Heart left ventricle (tissue), 16 donors: ENCODE measurements around the gene GOT1. TPM values are rescaled to one million over a fixed set of nuclear protein-coding genes. Genes with fewer than 3 reads are reported as not detected.
A peak's percentile ranks its signal among the peaks of the same experiment; 100 is the strongest.

ENCODE experiments used
- ATAC-seq, 4 donors: fragments of 200-7000 bp; cut with Tn5 transposase; one replicate each; pipeline ENCODE4 v1.9.1; 2020 to 2022; ENCODE audit warnings: moderate library complexity in 4 of 4, mild to moderate bottlenecking in 3 of 4, moderate number of reproducible peaks in 1 of 4
- DNase-seq, 5 donors: peaks; one replicate each; pipeline ENCODE4 v3.0.0-alpha.2; 2020
- H3K27ac ChIP-seq, 12 donors: fragments of 200-600 bp; sonication (generic) in 4 of 12; one replicate each; pipeline versions ENCODE4 v1.5.0 to v1.8.0; 2016 to 2022; ENCODE audit warnings: mild to moderate bottlenecking in 2 of 12
- H3K27me3 ChIP-seq, 9 donors: fragments of 200-600 bp; sonication (generic) in 2 of 9; one replicate each; pipeline versions ENCODE4 v1.5.1 to v1.8.0; 2016 to 2022; ENCODE audit warnings: mild to moderate bottlenecking in 3 of 9
- H3K36me3 ChIP-seq, 9 donors: fragments of 200-600 bp; sonication (generic) in 2 of 9; one replicate each; pipeline versions ENCODE4 v1.5.0 to v1.8.0; 2018 to 2022; ENCODE audit warnings: mild to moderate bottlenecking in 2 of 9
- H3K4me1 ChIP-seq, 12 donors: fragments of 200-600 bp; sonication (generic) in 4 of 12; one replicate each; pipeline versions ENCODE4 v1.5.0 to v1.8.0; 2016 to 2022; ENCODE audit warnings: mild to moderate bottlenecking in 3 of 12
- H3K4me3 ChIP-seq, 12 donors: fragments of 200-600 bp; sonication (generic) in 4 of 12; one replicate each; pipeline versions ENCODE4 v1.5.0 to v1.8.0; 2017 to 2022; ENCODE audit warnings: mild to moderate bottlenecking in 9 of 12, moderate library complexity in 4 of 12
- H3K9me3 ChIP-seq, 12 donors: fragments of 200-600 bp; sonication (generic) in 4 of 12; one replicate each; pipeline versions ENCODE4 v1.5.0 to v1.8.0; 2016 to 2022; ENCODE audit warnings: mild to moderate bottlenecking in 1 of 12
- POLR2A ChIP-seq, 2 donors: fragments of 450-650 bp; IDR thresholded peaks; one replicate each; pipeline ENCODE4 v1.6.1; 2017; ENCODE audit warnings: antibody characterized with exemption in 2 of 2, mild to moderate bottlenecking in 2 of 2, moderate library complexity in 2 of 2
- WGBS, 4 donors: extraction: QIAGEN DNeasy Blood & Tissue Kit in 2 of 4; methylation state at CpG; one replicate each; pipeline versions ENCODE4 v1.1.5 to v1.1.7; 2013 to 2018; 5-methylcytosine and 5-hydroxymethylcytosine counted together
- intact Hi-C, 10 donors: fragments of 100-400 bp; cut with DNase I; formaldehyde crosslinking; loops; one replicate each; pipeline versions ENCODE4 v1.11.1 to v1.14.2; 2022
- polyA plus RNA-seq, 2 donors: library from polyadenylated mRNA; stranded (reverse); fragments of 200-250 nt; gene quantifications; one replicate each; pipeline ENCODE4 v1.2.3, GENCODE V29; 2013
- total RNA-seq, 9 donors: library from RNA; depleted of rRNA in 2 of 9; stranded (reverse); fragments of >200 nt in 2 of 9; fragmentation: NEBNext Ultra II Directional in 3 of 9; extraction: Animal tissue kit (Norgen Biotek cat#: 25700) in 3 of 9; gene quantifications; one replicate each; pipeline versions ENCODE4 v1.1.0 to v1.2.4, GENCODE V29; 2016 to 2023
- TF ChIP-seq, protein P1 (sequence below), 12 donors: fragments of 200-600 bp; sonication (generic) in 4 of 12; IDR thresholded peaks; one replicate each; pipeline versions ENCODE4 v1.5.0 to v1.8.0; 2018 to 2022; ENCODE audit warnings: antibody characterized with exemption in 12 of 12, mild to moderate bottlenecking in 5 of 12
- donor health status: ischemic (EF 13 %, LVEDD 7.1; RV severe dilation, severe dysfunction).
- donor health status: healthy with polysubstance abuse.
- donor health status: DM: no; HTN: yes; CAD: no.
- donor health status: DM: no; HTN: no; CAD: no.
- donor health status: ischemic (EF 25% LVEDD 6.9; RV normal size, moderate dysfunction).
- donor health status: ischemic (EF 25% LVEDD 5.7; RV mildly dilated, moderate dysfunction).
- donor health status: healthy.
- donor health status: DM: yes; HTN: yes; CAD: no.
- donor health status: ischemic (EF 35%, LVEDD 5.7; RV mildly dilated, moderate dysfunction).
- donor health status: nonischemic (EF 11% LVEDD 7.7; RV severe dilation, severe dysfunction).
- donor health status: DM: yes; HTN: yes; CAD: no.
- donor health status: PGD.
- donor health status: ischemic (EF 29% LVEDD 5.4; RV normal size, mild dysfunction).
- donor health status: nonischemic (EF 23%, LVEDD 6.1; RV moderate dilation, normal function).

GOT1 gene
- total and polyA plus RNA-seq, 11 donors = 259 to 815 (median 505) TPM

DNA sequence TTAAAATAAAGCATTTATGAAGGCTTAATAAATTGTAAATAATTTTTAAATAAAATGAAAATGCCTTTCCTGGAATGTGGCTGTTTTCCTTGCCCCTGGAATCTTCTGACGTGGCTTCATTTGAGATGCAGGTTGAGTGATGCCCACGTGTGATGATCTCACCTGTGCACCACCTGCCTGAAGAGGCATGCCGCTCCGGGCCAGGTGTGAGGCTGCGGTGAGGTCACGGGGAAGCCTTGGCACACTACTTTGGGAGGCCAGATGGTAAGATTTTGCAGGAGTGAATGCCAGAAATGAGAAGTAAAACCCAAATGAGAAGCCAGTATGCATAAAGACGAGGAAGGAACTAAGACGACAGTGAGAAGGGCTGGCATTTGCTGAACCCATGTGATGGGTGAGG lies 36.2 kb downstream of the GOT1 start:
- Histone ChIP-seq H3K27ac (peak overlapping the region in 1 of 12 donors; percentile 9), H3K36me3 (peaks cover 0 to 54% (median 34%) of the 10 kb centered on the region in 9 donors), H3K9me3 (no peaks in the 10 kb centered on the region), H3K27me3 (no peaks in the 10 kb centered on the region), H3K4me1 (peaks cover 0 to 62% (median 15%) of the 10 kb centered on the region in 12 donors), H3K4me3 (no peak overlapping the region)
- ATAC-seq (no peak), DNase-seq (no peak)
- intact Hi-C loops = loop anchor here in 8 of 10 donors (5.0 to 10.0 kb wide), 3 partner anchors 38 to 311 kb away; partner anchors contain the start of gene GOT1 (in 5 of the 8)
- WGBS, 4 donors = 80 to 83% (median 82%) methylated on average over 8 of the region's 8 CpGs
- TF ChIP-seq POLR2A (IDR thresholded peaks at IDR 0.05) = no peak
- TF ChIP-seq, protein P1, sequence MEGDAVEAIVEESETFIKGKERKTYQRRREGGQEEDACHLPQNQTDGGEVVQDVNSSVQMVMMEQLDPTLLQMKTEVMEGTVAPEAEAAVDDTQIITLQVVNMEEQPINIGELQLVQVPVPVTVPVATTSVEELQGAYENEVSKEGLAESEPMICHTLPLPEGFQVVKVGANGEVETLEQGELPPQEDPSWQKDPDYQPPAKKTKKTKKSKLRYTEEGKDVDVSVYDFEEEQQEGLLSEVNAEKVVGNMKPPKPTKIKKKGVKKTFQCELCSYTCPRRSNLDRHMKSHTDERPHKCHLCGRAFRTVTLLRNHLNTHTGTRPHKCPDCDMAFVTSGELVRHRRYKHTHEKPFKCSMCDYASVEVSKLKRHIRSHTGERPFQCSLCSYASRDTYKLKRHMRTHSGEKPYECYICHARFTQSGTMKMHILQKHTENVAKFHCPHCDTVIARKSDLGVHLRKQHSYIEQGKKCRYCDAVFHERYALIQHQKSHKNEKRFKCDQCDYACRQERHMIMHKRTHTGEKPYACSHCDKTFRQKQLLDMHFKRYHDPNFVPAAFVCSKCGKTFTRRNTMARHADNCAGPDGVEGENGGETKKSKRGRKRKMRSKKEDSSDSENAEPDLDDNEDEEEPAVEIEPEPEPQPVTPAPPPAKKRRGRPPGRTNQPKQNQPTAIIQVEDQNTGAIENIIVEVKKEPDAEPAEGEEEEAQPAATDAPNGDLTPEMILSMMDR (IDR thresholded peaks at IDR 0.05) = no peak

- DNase-seq = no peak
- peak in 1 of 4 donors; percentile 4 for ATAC-seq
- no peak overlapping the region for H3K27ac ChIP-seq
- peaks cover 0 to 48% (median 29%) of the 10 kb centered on the region in 9 donors for H3K36me3 ChIP-seq
- no peaks in the 10 kb centered on the region for H3K27me3 ChIP-seq
- WGBS, 4 donors = 71 to 88% (median 79%) methylated on average over 5 of the region's 5 CpGs
- intact Hi-C loops = loop anchor here (2.0 to 10.0 kb wide), 7 partner anchors 37 to 317 kb away; partner anchors contain the start of gene GOT1 (in 6 of the 10)
- H3K4me1 ChIP-seq = peaks cover 0 to 62% (median 15%) of the 10 kb centered on the region in 12 donors
- H3K4me3 ChIP-seq = no peak overlapping the region
- no peak for TF ChIP-seq POLR2A (IDR thresholded peaks at IDR 0.05)
- TF ChIP-seq, protein P1 (IDR thresholded peaks at IDR 0.05) = no peak
- no peaks in the 10 kb centered on the region for H3K9me3 ChIP-seq
Observed at GRCh38 chr10:99393683-99394082, 36.7 kb downstream of the GOT1 start.

GRCh38 chr10:99393036-99393435 lies 37.4 kb downstream of the GOT1 start:
- peaks cover 0 to 42% (median 24%) of the 10 kb centered on the region in 9 donors for H3K36me3 ChIP-seq
- H3K9me3 ChIP-seq = no peaks in the 10 kb centered on the region
- intact Hi-C loops = loop anchor here (2.0 to 10.0 kb wide), 7 partner anchors 38 to 318 kb away; partner anchors contain the start of gene GOT1 (in 6 of the 10)
- TF ChIP-seq, protein P1 (IDR thresholded peaks at IDR 0.05) = no peak
- TF ChIP-seq POLR2A (IDR thresholded peaks at IDR 0.05) = no peak
- no peak for ATAC-seq
- H3K27me3 ChIP-seq = no peaks in the 10 kb centered on the region
- 52 to 62% (median 54%) methylated on average over 2 of the region's 2 CpGs for WGBS, 4 donors
- H3K4me1 ChIP-seq = peaks cover 0 to 62% (median 15%) of the 10 kb centered on the region in 12 donors
- DNase-seq = no peak
- no peak overlapping the region for H3K4me3 ChIP-seq
- H3K27ac ChIP-seq = peak overlapping the region in 1 of 12 donors; percentile 42

DNA sequence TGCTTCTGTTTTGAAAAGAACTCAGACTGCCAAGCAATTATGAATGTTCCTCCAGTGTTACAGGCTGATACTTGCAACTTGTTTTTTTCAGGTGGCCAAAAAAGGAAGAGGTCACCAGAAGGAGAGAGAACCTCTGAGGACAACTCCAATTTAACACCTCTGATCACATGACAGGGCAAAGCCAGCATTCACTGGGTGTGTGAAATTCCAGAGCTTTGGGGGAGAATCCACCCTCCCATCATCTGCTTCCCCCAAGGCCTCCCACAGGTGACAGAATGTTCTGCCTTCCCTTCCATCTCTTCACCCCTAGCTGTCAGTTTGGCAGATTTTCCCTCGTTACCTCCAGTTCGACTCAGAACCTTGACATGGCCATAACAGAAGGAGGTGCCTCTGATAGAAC lies 39.1 kb downstream of the GOT1 start:
- peak overlapping the region in 4 of 12 donors; percentile 9 to 62 (median 32) for H3K27ac ChIP-seq

More for the DNA sequence above, 39.1 kb downstream of the GOT1 start:
- H3K9me3 ChIP-seq = no peaks in the 10 kb centered on the region
- peaks cover 0 to 25% (median 9%) of the 10 kb centered on the region in 9 donors for H3K36me3 ChIP-seq
- H3K4me1 ChIP-seq = peaks cover 0 to 60% (median 15%) of the 10 kb centered on the region in 12 donors
- 66 to 78% (median 70%) methylated on average over 2 of the region's 2 CpGs for WGBS, 4 donors
- intact Hi-C loops = loop anchor here in 8 of 10 donors (5.0 to 10.0 kb wide), 3 partner anchors 41 to 313 kb away; partner anchors contain the start of gene GOT1 (in 5 of the 8)
- no peak for DNase-seq
- no peak overlapping the region for H3K4me3 ChIP-seq
- no peaks in the 10 kb centered on the region for H3K27me3 ChIP-seq
- no peak for TF ChIP-seq POLR2A (IDR thresholded peaks at IDR 0.05)
- TF ChIP-seq, protein P1 (IDR thresholded peaks at IDR 0.05) = no peak
- ATAC-seq = peak in 2 of 4 donors; percentile 19 to 26
